H1 (cell line): ENCODE results near the gene CST8. TPM values are rescaled to one million over a fixed set of nuclear protein-coding genes. Genes with fewer than 3 reads are reported as not detected.
"Not testable (repeated sequence)": the region's sequence is repeated elsewhere in the genome, so short reads cannot be mapped to it uniquely, and the experiment has no call there.

ENCODE experiments used
- CTCF ChIA-PET: fragments of 300-600 bp; sonication (Branson Sonifier 250); formaldehyde crosslinking; loops from one replicate; lab custom pipeline; 2021; ENCODE audit not compliant: partially characterized antibody; lab: Charles Lee
- POLR2A ChIA-PET: fragments of 300-600 bp; sonication (Branson Sonifier 250); formaldehyde crosslinking; loops from one replicate; lab custom pipeline; 2021; ENCODE audit warnings: inconsistent platforms; ENCODE audit not compliant: partially characterized antibody; lab: Charles Lee
- DNase-seq, 2 experiments: peaks; one replicate each; pipeline versions ENCODE4 v3.0.0 to v3.0.0-alpha.2; 2010 to 2022; ENCODE audit warnings: low spot score in 2 of 2, low read depth in 1 of 2, mixed read lengths in 1 of 2
- FAIRE-seq: peaks from 2 replicates; lab custom pipeline; 2011; peaks lifted over from hg19 to GRCh38; lab: Jason Lieb, UNC
- H2AFZ ChIP-seq: 2 replicates; pipeline ENCODE4 v1.8.1; 2012; ENCODE audit warnings: low read length, inconsistent platforms
- H2AK5ac ChIP-seq: 2 replicates; pipeline ENCODE4 v1.6.1; 2013; ENCODE audit warnings: low read depth, low read length
- H2BK120ac ChIP-seq: replicated peaks from 2 replicates; pipeline ENCODE3; 2013; ENCODE audit warnings: low read depth, low read length, inconsistent platforms
- H2BK12ac ChIP-seq: 2 replicates; pipeline ENCODE4 v1.6.1; 2013; ENCODE audit warnings: low read depth, low read length
- H2BK15ac ChIP-seq: 2 replicates; pipeline ENCODE4 v1.6.1; 2013; ENCODE audit warnings: low read length
- H2BK20ac ChIP-seq: 2 replicates; pipeline ENCODE4 v1.6.1; 2013; ENCODE audit warnings: low read length
- H2BK5ac ChIP-seq: 2 replicates; pipeline ENCODE4 v1.6.1; 2013; ENCODE audit warnings: low read depth, low read length
- H3K14ac ChIP-seq: 2 replicates; pipeline ENCODE4 v1.6.1; 2013; ENCODE audit warnings: inconsistent platforms; ENCODE audit not compliant: insufficient read length
- H3K18ac ChIP-seq: 2 replicates; pipeline ENCODE4 v1.6.1; 2013; ENCODE audit warnings: low read length; ENCODE audit errors: extremely low read depth
- H3K23ac ChIP-seq: 2 replicates; pipeline ENCODE4 v1.6.1; 2013; ENCODE audit warnings: inconsistent platforms; ENCODE audit not compliant: insufficient read length
- H3K23me2 ChIP-seq: 2 replicates; pipeline ENCODE4 v1.6.1; 2013; ENCODE audit warnings: low read depth, low read length
- H3K27ac ChIP-seq: 2 replicates; pipeline ENCODE4 v1.6.1; 2011; ENCODE audit warnings: low read depth, low read length, inconsistent platforms
- H3K27me3 ChIP-seq, 4 experiments: replicated peaks in 1 of 4; 1 replicate in 1 of 4; 2 replicates in 3 of 4; pipeline versions ENCODE4 v1.6.1 to v1.8.1; 2011 to 2013; ENCODE audit warnings: low read length in 3 of 4, mild to moderate bottlenecking in 3 of 4, inconsistent platforms in 2 of 4, mixed read lengths in 2 of 4, moderate library complexity in 1 of 4; ENCODE audit not compliant: control insufficient read depth in 3 of 4, insufficient read depth in 3 of 4; ENCODE audit errors: extremely low read depth in 1 of 4
- H3K36me3 ChIP-seq, 4 experiments: 2 replicates each; pipeline versions ENCODE4 v1.6.1 to v1.8.1; 2011 to 2013; ENCODE audit warnings: mild to moderate bottlenecking in 4 of 4, low read length in 3 of 4, moderate library complexity in 2 of 4, control low read depth in 1 of 4, inconsistent platforms in 1 of 4; ENCODE audit not compliant: insufficient read depth in 4 of 4, control insufficient read depth in 2 of 4
- H3K4ac ChIP-seq: replicated peaks from 2 replicates; pipeline ENCODE3; 2013; ENCODE audit warnings: low read length, low read depth, mixed read lengths, inconsistent platforms; ENCODE audit not compliant: insufficient read length
- H3K4me1 ChIP-seq, 4 experiments: replicated peaks in 1 of 4; 1 replicate in 1 of 4; 2 replicates in 3 of 4; pipeline versions ENCODE4 v1.6.1 to v1.8.1; 2011 to 2013; ENCODE audit warnings: low read length in 3 of 4, inconsistent platforms in 2 of 4, mixed read lengths in 1 of 4; ENCODE audit not compliant: insufficient read depth in 4 of 4, control insufficient read depth in 3 of 4
- H3K4me2 ChIP-seq, 2 experiments: 2 replicates each; pipeline versions ENCODE4 v1.6.1 to v1.8.1; 2011 to 2013; ENCODE audit warnings: low read depth in 2 of 2, low read length in 2 of 2, control low read depth in 1 of 2, inconsistent platforms in 1 of 2, mild to moderate bottlenecking in 1 of 2; ENCODE audit not compliant: insufficient read depth in 1 of 2
- H3K4me3 ChIP-seq, 4 experiments: fragments of 200-600, 300-600 bp in 1 of 4; sonication (generic), shearing (Covaris generic), sonication (Bioruptor Twin) in 1 of 4; 2 replicates each; pipeline versions ENCODE4 v1.5.1 to v1.8.1; 2011 to 2016; ENCODE audit warnings: low read length in 4 of 4, low read depth in 3 of 4, control low read depth in 2 of 4, inconsistent platforms in 2 of 4, mild to moderate bottlenecking in 2 of 4, mixed read lengths in 1 of 4, moderate library complexity in 1 of 4; ENCODE audit not compliant: insufficient read depth in 2 of 4; ENCODE audit errors: extremely low read depth in 1 of 4
- H3K56ac ChIP-seq: replicated peaks from 2 replicates; pipeline ENCODE3; 2013; ENCODE audit warnings: low read depth, mild to moderate bottlenecking, mixed read lengths, low read length, inconsistent platforms; ENCODE audit not compliant: insufficient read length
- H3K79me1 ChIP-seq: 2 replicates; pipeline ENCODE4 v1.6.1; 2013; ENCODE audit warnings: low read depth, low read length, control low read depth
- H3K79me2 ChIP-seq, 2 experiments: 2 replicates each; pipeline versions ENCODE4 v1.6.1 to v1.8.1; 2012 to 2013; ENCODE audit warnings: low read length in 2 of 2, mild to moderate bottlenecking in 2 of 2, inconsistent platforms in 1 of 2; ENCODE audit not compliant: insufficient read depth in 2 of 2, control insufficient read depth in 1 of 2
- H3K9ac ChIP-seq, 4 experiments: replicated peaks in 1 of 4; 1 replicate in 1 of 4; 2 replicates in 3 of 4; pipeline versions ENCODE4 v1.6.1 to v1.8.1; 2011 to 2013; ENCODE audit warnings: low read depth in 3 of 4, low read length in 3 of 4, control low read depth in 2 of 4, mild to moderate bottlenecking in 2 of 4, moderate library complexity in 2 of 4, inconsistent platforms in 1 of 4; ENCODE audit errors: extremely low read depth in 1 of 4
- H3K9me3 ChIP-seq, 2 experiments: 2 replicates each; pipeline versions ENCODE4 v1.6.1 to v1.8.1; 2012 to 2013; ENCODE audit warnings: mild to moderate bottlenecking in 2 of 2, moderate library complexity in 2 of 2, control low read depth in 1 of 2, inconsistent platforms in 1 of 2, low read depth in 1 of 2, low read length in 1 of 2, mixed read lengths in 1 of 2; ENCODE audit not compliant: insufficient read depth in 2 of 2
- H4K20me1 ChIP-seq, 2 experiments: replicated peaks in 1 of 2; 2 replicates each; pipeline versions ENCODE3 to v1.8.1; 2011 to 2013; ENCODE audit warnings: inconsistent platforms in 2 of 2, low read length in 2 of 2, mild to moderate bottlenecking in 1 of 2; ENCODE audit not compliant: insufficient read depth in 2 of 2, control insufficient read depth in 1 of 2
- H4K5ac ChIP-seq: 2 replicates; pipeline ENCODE4 v1.6.1; 2013; ENCODE audit warnings: low read length, low read depth, mixed read lengths, inconsistent platforms; ENCODE audit not compliant: insufficient read length
- H4K8ac ChIP-seq: 2 replicates; pipeline ENCODE4 v1.8.0; 2013; ENCODE audit warnings: mild to moderate bottlenecking, moderate library complexity, low read length, inconsistent platforms; ENCODE audit not compliant: insufficient read depth; ENCODE audit errors: extremely low read depth
- H4K91ac ChIP-seq: replicated peaks from 2 replicates; pipeline ENCODE3; 2013; ENCODE audit warnings: low read length, mixed read lengths, inconsistent platforms; ENCODE audit not compliant: insufficient read length
- WGBS, 2 experiments: shearing (Covaris generic) in 1 of 2; methylation state at CpG; one replicate each; pipeline versions ENCODE4 v1.1.6 to v1.1.7; 2013 to 2015; ENCODE audit warnings: low lambda C conversion rate in 2 of 2, mixed read lengths in 2 of 2, inconsistent platforms in 1 of 2, low coverage in 1 of 2, missing lambda C conversion rate in 1 of 2; ENCODE audit not compliant: insufficient replicate concordance in 2 of 2, insufficient coverage in 1 of 2, insufficient read length in 1 of 2; ENCODE audit errors: extremely low coverage in 1 of 2, missing lambda C conversion rate in 1 of 2; 5-methylcytosine and 5-hydroxymethylcytosine counted together
- polyA plus RNA-seq, 7 experiments: library from polyadenylated mRNA; depleted of rRNA in 3 of 7; stranded (reverse) in 5 of 7; unstranded in 2 of 7; fragments of >200 nt in 5 of 7; fragments of 200-250 nt in 2 of 7; gene quantifications; 1 replicate in 5 of 7; 2 replicates in 1 of 7; 4 replicates in 1 of 7; pipeline versions ENCODE4 v1.2.1 to v1.2.3, GENCODE V29; 2011 to 2013; ENCODE audit warnings: missing spikeins in 2 of 7, mixed read lengths in 2 of 7
- total RNA-seq: library from RNA; stranded (reverse); fragmentation: NEBNext Ultra II Directional; extraction: Animal tissue kit (Norgen Biotek cat#: 25700); gene quantifications from 2 replicates; pipeline ENCODE4 v1.2.1, GENCODE V29; 2021

The CST8 gene
- total and polyA plus RNA-seq, 2 of the 8 experiments (the other 6 are each of a cell fraction or from before 2014, with no cell fraction given), result not detected

GRCh38 chr20:23472306-23472705, 18.6 kb upstream of the CST8 start:
- FAIRE-seq, result not testable (repeated sequence)
- POLR2A ChIA-PET, result interaction anchor here (1.2 kb wide), 1 partner anchor 51 kb away, joined by 3 read pairs; no protein-coding TSS in a partner anchor

More at GRCh38 chr20:23472306-23472705, 18.6 kb upstream of the CST8 start:
- not testable (repeated sequence) for H3K56ac ChIP-seq, H3K23ac ChIP-seq, H4K5ac ChIP-seq, H2AK5ac ChIP-seq, H3K14ac ChIP-seq, H3K18ac ChIP-seq, H3K79me2 ChIP-seq, H2BK15ac ChIP-seq, H3K9ac ChIP-seq, H4K8ac ChIP-seq, H2BK120ac ChIP-seq, H3K27me3 ChIP-seq, H3K36me3 ChIP-seq, H3K4me3 ChIP-seq, H2AFZ ChIP-seq, H3K23me2 ChIP-seq, H3K4me2 ChIP-seq, H3K4ac ChIP-seq, H4K91ac ChIP-seq, H4K20me1 ChIP-seq, H3K27ac ChIP-seq, DNase-seq, H3K79me1 ChIP-seq, H3K9me3 ChIP-seq
- 87% methylated on average over 5 of the region's 5 CpGs; no CpG with 5 or more reads in 1 of the 2 experiments for WGBS, 2 experiments
- Histone ChIP-seq H2BK20ac (0 out of 2 replicates have a peak overlapping the region, but pooled peaks have one; percentile 21), H2BK12ac (peak overlapping the region; percentile 31; the same call in 1 of the 2 replicates), H2BK5ac (peak overlapping the region; percentile 75; the same call in 1 of the 2 replicates), H3K4me1 (peaks cover 0 to 14% (median 5%) of the 10 kb centered on the region in 4 experiments; a peak in 4 of 7 replicates)
- CTCF ChIA-PET, result interaction anchor here (1.3 to 3.2 kb wide), 3 partner anchors 20 to 29 kb away, joined by 3 to 11 read pairs (median 4); partner anchors contain the start of gene CST11
